C4-2B (cell line): Measurements from ENCODE around the gene ANKRD27.

Experiments used
- CTCF ChIP-seq: fragments of 450-650 bp; conservative IDR thresholded peaks from 2 replicates; pipeline ENCODE4 v1.5.1; 2017; ENCODE audit warnings: mild to moderate bottlenecking
- ZFX ChIP-seq: fragments of 450-650 bp; IDR thresholded peaks from 2 replicates; pipeline ENCODE4 v1.6.1; 2017

DNA sequence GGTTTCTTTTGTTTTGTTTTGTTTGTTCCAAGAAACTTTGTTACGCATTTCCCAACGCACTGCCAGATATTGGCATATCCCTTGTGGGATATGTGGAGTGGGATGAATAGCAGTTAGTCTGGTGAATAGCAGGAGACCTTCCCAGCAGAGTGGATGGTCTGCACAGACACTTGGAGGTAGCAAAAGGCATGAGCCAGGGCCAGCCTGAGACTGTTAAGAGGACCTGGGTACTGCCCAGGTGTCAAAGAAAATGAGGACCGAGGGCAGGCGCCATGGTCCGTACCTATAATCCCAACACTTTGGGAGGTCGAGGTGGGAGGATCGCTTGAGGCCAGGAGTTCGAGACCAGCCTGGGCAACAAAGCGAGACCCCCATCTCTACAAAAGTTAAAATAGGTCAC, 107.5 kb downstream of the ANKRD27 start:
- TF ChIP-seq CTCF (no peak), ZFX (no peak)
